NT2/D1 (cell line): ENCODE data around the gene COPE.

ENCODE experiments used
- DNase-seq: peaks from one replicate; pipeline ENCODE4 v3.0.0-alpha.2; 2011; ENCODE audit warnings: low read depth, low spot score
- H3K27me3 ChIP-seq: 2 replicates; pipeline ENCODE4 v1.6.0; 2011; ENCODE audit warnings: mild to moderate bottlenecking; ENCODE audit not compliant: insufficient read length, insufficient read depth
- H3K36me3 ChIP-seq: 2 replicates; pipeline ENCODE4 v1.6.1; 2011; ENCODE audit warnings: mild to moderate bottlenecking, low read length, mixed read lengths; ENCODE audit not compliant: insufficient read depth, insufficient read length
- H3K4me1 ChIP-seq: 2 replicates; pipeline ENCODE4 v1.5.1; 2011; ENCODE audit not compliant: insufficient read depth, insufficient read length
- H3K4me3 ChIP-seq: 2 replicates; pipeline ENCODE4 v1.5.1; 2011; ENCODE audit warnings: low read depth; ENCODE audit not compliant: insufficient read length
- H3K9ac ChIP-seq: 2 replicates; pipeline ENCODE4 v1.6.0; 2011; ENCODE audit warnings: low read depth; ENCODE audit not compliant: insufficient read length
- H3K9me3 ChIP-seq: 2 replicates; pipeline ENCODE4 v1.5.1; 2011; ENCODE audit warnings: mild to moderate bottlenecking, low read length; ENCODE audit not compliant: insufficient read depth
- SUZ12 ChIP-seq: IDR thresholded peaks from 2 replicates; pipeline ENCODE4 v1.6.1; 2011; ENCODE audit not compliant: insufficient read length, insufficient read depth; ENCODE audit errors: extremely low read depth
- YY1 ChIP-seq: IDR thresholded peaks from 2 replicates; pipeline ENCODE4 v1.6.1; 2011; ENCODE audit not compliant: insufficient read length, insufficient read depth
- ZNF274 ChIP-seq: IDR thresholded peaks from 2 replicates; pipeline ENCODE4 v1.6.1; 2011; ENCODE audit warnings: mild to moderate bottlenecking, low read depth, low read length

The COPE gene

DNA sequence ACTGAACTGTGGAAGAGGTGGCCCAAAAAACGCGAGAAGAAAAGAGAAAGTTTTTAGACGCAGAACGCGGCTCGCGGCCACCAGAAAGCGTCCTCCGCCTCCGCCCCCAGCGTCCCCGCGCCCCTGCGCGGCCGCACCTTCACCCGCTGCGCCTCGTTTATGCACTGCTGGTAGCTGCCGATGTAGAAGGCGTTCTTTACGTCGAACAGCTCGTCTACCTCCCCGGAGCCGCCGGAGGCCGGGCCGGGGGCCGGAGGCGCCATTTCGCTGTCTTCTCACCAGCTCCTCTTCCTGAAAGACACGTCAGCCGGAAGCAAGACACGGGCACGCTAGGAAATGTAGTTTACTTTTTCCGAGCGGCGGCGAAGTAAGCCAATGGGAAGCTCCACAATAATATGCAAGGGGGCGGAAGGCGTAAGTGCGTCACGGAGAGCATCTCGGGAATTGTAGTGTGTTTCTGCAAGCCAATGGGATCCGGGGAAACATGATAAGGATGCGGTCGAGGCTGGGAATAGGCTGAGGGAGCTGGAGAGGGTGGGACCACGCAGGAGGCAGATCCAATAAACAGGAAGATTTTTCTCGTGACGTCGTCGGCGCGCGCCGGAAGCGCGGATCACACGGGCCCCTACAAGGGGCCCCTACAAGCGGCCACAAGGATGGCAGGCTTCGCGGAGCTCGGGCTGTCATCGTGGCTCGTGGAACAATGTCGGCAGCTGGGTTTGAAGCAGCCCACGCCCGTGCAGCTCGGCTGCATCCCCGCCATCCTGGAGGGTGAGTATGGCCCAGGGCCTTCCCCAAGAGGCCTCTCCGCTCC is at the start of gene COPE, which contains the start of gene DDX49:
Gene COPE (minus strand): TSS at position 302 of the 814 bp plus-strand sequence. CDS start 39 bp downstream, at position 263.
Gene DDX49 (plus strand): TSS at position 630 of the 814 bp plus-strand sequence. CDS start 27 bp downstream, at position 657.
- Histone ChIP-seq H3K36me3 (peaks cover 58% of the 10 kb centered on the region), H3K27me3 (no peaks in the 10 kb centered on the region), H3K4me3 (peak within 1 kb of the TSS; percentile 94), H3K9ac (peak within 1 kb of the TSS; percentile 94), H3K4me1 (peaks cover 4% of the 10 kb centered on the region), H3K9me3 (no peaks in the 10 kb centered on the region)
- TF ChIP-seq SUZ12 (no peak), YY1 (peak; percentile 53)
- peak; percentile 99 for DNase-seq

DNA sequence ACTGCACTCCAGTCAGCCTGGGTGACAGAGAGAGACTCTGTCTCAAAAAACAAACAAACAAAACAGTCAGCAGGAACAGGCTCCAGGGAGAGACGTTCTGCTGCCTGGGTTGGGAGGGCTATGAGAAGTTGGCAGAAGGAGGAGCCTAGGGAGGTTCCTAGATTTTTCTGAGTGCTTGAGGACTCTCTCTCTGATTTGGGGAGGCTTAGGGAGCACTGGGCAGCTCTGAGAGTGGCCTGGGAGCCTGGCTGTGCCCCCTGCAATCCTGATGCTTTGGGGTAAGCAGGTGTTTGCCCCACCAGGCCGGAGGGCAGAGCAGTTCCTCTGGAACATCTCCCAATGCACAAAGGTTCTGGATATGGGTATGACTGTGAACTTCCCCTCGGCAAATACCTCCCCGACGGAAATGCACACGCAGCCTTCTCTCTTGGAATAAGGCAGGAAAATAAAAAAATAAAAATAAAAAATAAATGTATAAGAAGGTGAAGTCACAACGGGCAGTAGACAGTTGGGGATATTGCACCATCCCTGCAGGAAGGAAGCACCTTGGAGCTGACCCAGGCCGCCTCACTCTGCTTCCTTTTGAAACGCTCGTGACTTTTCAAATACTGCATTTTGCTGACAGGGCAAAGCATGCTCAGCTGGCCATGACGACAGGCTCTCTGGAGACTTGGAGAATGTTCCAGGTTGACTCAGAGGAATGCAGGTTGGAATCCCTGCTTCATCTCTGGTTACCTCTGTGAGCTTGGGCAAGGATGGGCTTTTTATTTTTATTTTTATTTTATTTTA is 48.4 kb upstream of the COPE start:
- H3K4me1 ChIP-seq: no peaks in the 10 kb centered on the region
- H3K27me3 ChIP-seq: no peaks in the 10 kb centered on the region
- TF ChIP-seq SUZ12 (no peak), ZNF274 (no peak), YY1 (no peak)
- H3K4me3 ChIP-seq: no peak overlapping the region
- peaks cover 10% of the 10 kb centered on the region; the same call in 1 of the 2 replicates for H3K9me3 ChIP-seq
- no peaks in the 10 kb centered on the region for H3K36me3 ChIP-seq
- no peak overlapping the region for H3K9ac ChIP-seq
- no peak for DNase-seq

DNA sequence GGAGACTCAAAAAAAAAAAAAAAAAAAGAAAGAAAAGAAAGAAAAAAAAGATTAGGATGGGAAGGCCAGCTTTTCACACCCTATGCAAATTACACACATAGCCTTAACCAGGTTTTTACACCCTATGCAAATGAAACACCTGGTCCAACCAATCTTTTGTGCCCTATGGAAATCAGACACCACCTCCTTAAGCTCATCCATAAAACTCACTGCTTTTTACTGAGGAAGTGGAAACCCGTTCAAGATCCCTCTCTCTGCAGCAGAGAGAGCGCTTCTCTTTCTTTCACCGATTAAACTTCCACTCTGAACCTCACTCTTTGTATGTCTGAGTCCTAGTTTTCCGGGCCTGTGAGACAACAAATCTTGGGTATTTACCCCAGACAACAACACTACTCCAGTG is 47.1 kb upstream of the COPE start:
- Histone ChIP-seq H3K27me3 (no peaks in the 10 kb centered on the region), H3K4me3 (no peak overlapping the region), H3K9ac (peak overlapping the region; percentile 2), H3K4me1 (peaks cover 4% of the 10 kb centered on the region), H3K36me3 (no peaks in the 10 kb centered on the region), H3K9me3 (peaks cover 10% of the 10 kb centered on the region; the same call in 1 of the 2 replicates)
- TF ChIP-seq YY1: no peak
- TF ChIP-seq ZNF274: no peak
- TF ChIP-seq SUZ12: no peak
- DNase-seq: no peak

DNA sequence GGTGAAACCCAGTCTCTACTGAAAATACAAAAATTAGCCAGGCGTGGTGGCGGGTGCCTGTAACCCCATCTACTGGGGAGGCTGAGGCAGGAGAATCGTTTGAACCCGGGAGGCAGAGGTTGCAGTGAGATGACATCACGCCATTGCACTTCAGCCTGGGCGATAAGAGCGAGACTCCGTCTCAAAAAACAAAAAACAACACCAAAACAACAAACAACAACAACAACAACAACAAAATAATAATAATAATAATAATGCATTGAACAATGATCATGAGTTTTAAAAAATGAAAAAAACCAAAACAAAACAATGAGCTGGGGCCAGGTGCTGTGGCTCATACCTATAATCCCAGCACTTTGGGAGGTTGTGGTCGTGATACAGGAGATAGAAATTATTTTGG is 44.9 kb upstream of the COPE start:
- Histone ChIP-seq H3K4me3 (no peak overlapping the region), H3K9ac (no peak overlapping the region), H3K9me3 (peaks cover 10% of the 10 kb centered on the region; the same call in 1 of the 2 replicates), H3K27me3 (no peaks in the 10 kb centered on the region), H3K36me3 (no peaks in the 10 kb centered on the region), H3K4me1 (peaks cover 4% of the 10 kb centered on the region)
- no peak for TF ChIP-seq SUZ12
- no peak for TF ChIP-seq YY1
- TF ChIP-seq ZNF274: no peak
- DNase-seq: no peak

GRCh38 chr19:18961767-18962620 is 42.8 kb upstream of the COPE start:
- Histone ChIP-seq H3K9me3 (no peaks in the 10 kb centered on the region), H3K36me3 (no peaks in the 10 kb centered on the region), H3K4me3 (no peak overlapping the region), H3K4me1 (peaks cover 4% of the 10 kb centered on the region), H3K9ac (no peak overlapping the region), H3K27me3 (no peaks in the 10 kb centered on the region)
- DNase-seq: no peak
- no peak for TF ChIP-seq SUZ12
- no peak for TF ChIP-seq YY1
- TF ChIP-seq ZNF274: no peak

GRCh38 chr19:18960370-18960769 is 41.2 kb upstream of the COPE start:
- TF ChIP-seq ZNF274: no peak
- TF ChIP-seq SUZ12: no peak
- no peak for TF ChIP-seq YY1
- no peak overlapping the region for H3K9ac ChIP-seq
- no peak overlapping the region for H3K4me3 ChIP-seq
- H3K27me3 ChIP-seq: no peaks in the 10 kb centered on the region
- DNase-seq: no peak
- no peaks in the 10 kb centered on the region for H3K36me3 ChIP-seq
- H3K9me3 ChIP-seq: no peaks in the 10 kb centered on the region
- peaks cover 4% of the 10 kb centered on the region for H3K4me1 ChIP-seq

DNA sequence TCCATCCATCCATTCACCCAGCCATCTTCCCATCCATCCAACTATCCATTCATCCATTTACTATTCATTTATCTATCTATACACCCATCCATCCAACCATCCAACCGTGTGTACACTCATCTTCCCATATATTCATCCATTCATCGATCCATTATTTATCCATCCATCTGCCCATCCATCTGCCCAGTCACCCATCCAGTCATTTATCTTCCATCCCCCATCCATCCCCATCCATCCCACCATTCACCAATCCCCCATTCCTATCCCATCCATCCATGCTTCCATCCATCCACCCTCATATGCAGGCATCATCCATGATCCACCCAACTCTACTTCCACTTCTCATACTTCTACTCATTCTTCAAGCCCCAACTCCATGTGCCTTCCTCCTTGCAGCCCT is 35.9 kb upstream of the COPE start:
- Histone ChIP-seq H3K9ac (no peak overlapping the region), H3K9me3 (no peaks in the 10 kb centered on the region), H3K36me3 (no peaks in the 10 kb centered on the region), H3K4me1 (peaks cover 6% of the 10 kb centered on the region), H3K4me3 (no peak overlapping the region), H3K27me3 (no peaks in the 10 kb centered on the region)
- TF ChIP-seq SUZ12 (no peak), ZNF274 (no peak), YY1 (no peak)
- DNase-seq: no peak
